SK-N-SH (cell line): ENCODE results near the gene NLRC5. TPM values are rescaled to one million over a fixed set of nuclear protein-coding genes. Genes with fewer than 3 reads are reported as not detected.

Source experiments
- CTCF ChIA-PET: fragments of 300-600, 350-600 bp; formaldehyde crosslinking; extraction: SDS; loops from one replicate; lab custom pipeline; 2021; lab: Yijun Ruan, JAX
- POLR2A ChIA-PET: fragments of 350-600 bp; sonication (Branson Sonifier 250); formaldehyde crosslinking; extraction: SDS; loops from one replicate; lab custom pipeline; 2020; ENCODE audit warnings: antibody characterized with exemption, inconsistent platforms; lab: Yijun Ruan, JAX
- DNase-seq: peaks from one replicate; pipeline ENCODE4 v3.0.0; 2012
- H2AFZ ChIP-seq: fragments of 200-600 bp; sonication (generic); 2 replicates; pipeline ENCODE4 v1.8.1; 2016; ENCODE audit warnings: antibody characterized with exemption, mild to moderate bottlenecking, low read depth
- H3F3A ChIP-seq: fragments of 200-600 bp; sonication (generic); replicated peaks from 2 replicates; pipeline ENCODE3; 2016; ENCODE audit warnings: antibody characterized with exemption, mild to moderate bottlenecking; ENCODE audit not compliant: insufficient read depth
- H3K27ac ChIP-seq, 2 experiments: fragments of 200-500 bp in 1 of 2; fragments of 200-600 bp in 1 of 2; sonication (Bioruptor generic) in 1 of 2; sonication (generic), shearing (Covaris generic) in 1 of 2; 2 replicates each; pipeline versions ENCODE4 v1.5.1 to v1.6.1; 2014 to 2016; ENCODE audit warnings: low read depth in 2 of 2, inconsistent platforms in 1 of 2, low read length in 1 of 2, mild to moderate bottlenecking in 1 of 2, mixed read lengths in 1 of 2
- H3K27me3 ChIP-seq: fragments of 200-600 bp; sonication (generic), shearing (Covaris generic); 2 replicates; pipeline ENCODE4 v1.6.1; 2016; ENCODE audit warnings: mixed run types; ENCODE audit not compliant: insufficient read depth
- H3K36me3 ChIP-seq, 2 experiments: fragments of 200-500 bp in 1 of 2; fragments of 200-600 bp in 1 of 2; sonication (Bioruptor generic) in 1 of 2; sonication (generic) in 1 of 2; replicated peaks in 1 of 2; 2 replicates each; pipeline versions ENCODE3 to v1.5.1; 2014 to 2016; ENCODE audit warnings: low read length in 1 of 2, mild to moderate bottlenecking in 1 of 2; ENCODE audit not compliant: insufficient read depth in 2 of 2, control insufficient read depth in 1 of 2
- H3K4me1 ChIP-seq, 2 experiments: fragments of 200-500 bp in 1 of 2; fragments of 200-600 bp in 1 of 2; sonication (Bioruptor generic) in 1 of 2; sonication (generic), shearing (Covaris generic) in 1 of 2; 2 replicates each; pipeline versions ENCODE4 v1.5.1 to v1.6.1; 2014 to 2016; ENCODE audit warnings: low read depth in 1 of 2, low read length in 1 of 2, mixed run types in 1 of 2; ENCODE audit not compliant: insufficient read depth in 2 of 2, control insufficient read depth in 1 of 2
- H3K4me2 ChIP-seq: fragments of 200-600 bp; sonication (generic), shearing (Covaris generic); 2 replicates; pipeline ENCODE4 v1.6.1; 2017; ENCODE audit warnings: mixed run types
- H3K4me3 ChIP-seq, 2 experiments: fragments of 200-500 bp in 1 of 2; fragments of 200-600 bp in 1 of 2; sonication (Bioruptor generic) in 1 of 2; sonication (generic), shearing (Covaris generic) in 1 of 2; 2 replicates each; pipeline versions ENCODE4 v1.5.1 to v1.8.1; 2014 to 2016; ENCODE audit warnings: low read depth in 2 of 2, inconsistent platforms in 1 of 2, low read length in 1 of 2, mild to moderate bottlenecking in 1 of 2, mixed read lengths in 1 of 2, moderate library complexity in 1 of 2
- H3K79me2 ChIP-seq: fragments of 200-600 bp; sonication (generic); 2 replicates; pipeline ENCODE4 v1.8.1; 2017; ENCODE audit warnings: mild to moderate bottlenecking; ENCODE audit not compliant: insufficient read depth
- H3K9ac ChIP-seq: fragments of 200-600 bp; sonication (generic); 2 replicates; pipeline ENCODE4 v1.6.1; 2017; ENCODE audit warnings: mixed run types
- H3K9me2 ChIP-seq: fragments of 200-600 bp; sonication (generic); 2 replicates; pipeline ENCODE4 v1.6.1; 2017; ENCODE audit warnings: mixed run types
- H3K9me3 ChIP-seq: fragments of 200-600 bp; sonication (generic); 2 replicates; pipeline ENCODE4 v1.6.1; 2017; ENCODE audit warnings: mixed run types, mild to moderate bottlenecking, moderate library complexity
- H4K20me1 ChIP-seq: fragments of 200-600 bp; sonication (generic); 2 replicates; pipeline ENCODE4 v1.6.1; 2017; ENCODE audit warnings: mild to moderate bottlenecking, mixed run types; ENCODE audit not compliant: insufficient read depth
- EP300 ChIP-seq, 2 experiments: IDR thresholded peaks; 2 replicates each; pipeline versions ENCODE4 v1.4.0 to v1.6.1; 2012; ENCODE audit warnings: borderline replicate concordance in 1 of 2, low read depth in 1 of 2, low read length in 1 of 2
- FOSL2 ChIP-seq: IDR thresholded peaks from 2 replicates; pipeline ENCODE4 v1.4.0; 2012; ENCODE audit warnings: low read depth, mild to moderate bottlenecking, moderate library complexity, borderline replicate concordance
- GATA2 ChIP-seq: sonication (generic); formaldehyde crosslinking; IDR thresholded peaks from 2 replicates; pipeline ENCODE4 v1.5.0; 2020; ENCODE audit warnings: mild to moderate bottlenecking, missing genetic modification reagents
- JUND ChIP-seq: IDR thresholded peaks from 2 replicates; pipeline ENCODE4 v1.4.0; 2012
- MAX ChIP-seq: IDR thresholded peaks from 2 replicates; pipeline ENCODE4 v1.4.0; 2012; ENCODE audit warnings: low read depth
- NFIC ChIP-seq: IDR thresholded peaks from 2 replicates; pipeline ENCODE4 v1.4.0; 2012; ENCODE audit warnings: borderline replicate concordance
- POLR2AphosphoS5 ChIP-seq: IDR thresholded peaks from 2 replicates; pipeline ENCODE4 v1.6.1; 2012; ENCODE audit warnings: low read depth, low read length
- RFX5 ChIP-seq: IDR thresholded peaks from 2 replicates; pipeline ENCODE4 v1.6.1; 2012; ENCODE audit warnings: mild to moderate bottlenecking, improper control_type of control experiment, low read length
- RXRA ChIP-seq: IDR thresholded peaks from 2 replicates; pipeline ENCODE4 v1.4.0; 2012; ENCODE audit warnings: low read depth, mild to moderate bottlenecking, borderline replicate concordance
- ZBTB33 ChIP-seq: IDR thresholded peaks from 2 replicates; pipeline ENCODE4 v1.4.0; 2012; ENCODE audit warnings: low read depth, borderline replicate concordance
- WGBS: methylation state at CpG from one replicate; pipeline ENCODE4 v1.1.6; 2017; ENCODE audit warnings: low lambda C conversion rate; 5-methylcytosine and 5-hydroxymethylcytosine counted together
- polyA plus RNA-seq, 3 experiments: library from polyadenylated mRNA; depleted of rRNA; stranded (reverse); fragments of >200 nt; gene quantifications; 2 replicates each; pipeline ENCODE4 v1.2.3, GENCODE V29; 2012
- TF ChIP-seq, protein P1 (sequence below): fragments of 200-600 bp; sonication (generic); IDR thresholded peaks from 2 replicates; pipeline ENCODE4 v1.6.1; 2017; ENCODE audit warnings: antibody characterized with exemption, mild to moderate bottlenecking, moderate library complexity

Gene NLRC5
- polyA plus RNA-seq, 1 of the 3 experiments (the other 2 are of a cell fraction): 6.5 TPM

DNA sequence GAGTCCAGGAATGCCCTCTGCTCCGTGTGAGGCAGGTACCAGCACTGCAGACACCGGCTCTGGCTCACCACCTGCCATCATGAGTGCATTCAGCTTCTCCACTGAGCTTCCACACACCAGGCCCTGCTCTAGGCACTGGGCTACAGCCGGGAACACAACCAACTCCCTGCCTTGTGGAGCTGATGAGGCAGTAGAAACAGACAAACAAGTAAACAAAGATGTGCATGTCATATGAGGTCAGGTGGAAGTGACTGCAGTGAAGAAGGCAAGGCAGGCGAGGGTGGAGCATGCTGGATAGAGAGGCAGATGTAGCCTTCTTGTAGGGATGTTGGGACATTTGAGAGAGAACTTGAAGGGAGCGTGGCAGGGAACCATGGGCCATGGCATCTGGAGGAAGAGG is 5.0 kb downstream of the NLRC5 start:
- H3K36me3 ChIP-seq: no peaks in the 10 kb centered on the region
- H3K9ac ChIP-seq: no peak overlapping the region
- H3F3A ChIP-seq: peaks cover 4% of the 10 kb centered on the region
- H3K9me3 ChIP-seq: no peaks in the 10 kb centered on the region
- no peak overlapping the region for H2AFZ ChIP-seq
- H3K4me2 ChIP-seq: no peak overlapping the region
- ChIA-PET POLR2A (no interaction called here), CTCF (interaction anchor here (1.3 to 1.7 kb wide), 2 partner anchors 29 to 31 kb away, joined by 4 to 5 read pairs; no protein-coding TSS in a partner anchor)
- H3K4me1 ChIP-seq: peaks cover 9% of the 10 kb centered on the region in 2 experiments; a peak in 2 of 4 replicates
- WGBS: 74% methylated on average over 4 of the region's 5 CpGs
- DNase-seq: no peak
- TF ChIP-seq GATA2 (CRISPR knock-in tag) (no peak), FOSL2 (no peak), RXRA (no peak)
- no peak overlapping the region for H3K27ac ChIP-seq
- H3K4me3 ChIP-seq: no peak overlapping the region
- H3K79me2 ChIP-seq: no peaks in the 10 kb centered on the region
- H4K20me1 ChIP-seq: no peaks in the 10 kb centered on the region
- no peaks in the 10 kb centered on the region for H3K27me3 ChIP-seq
- no peaks in the 10 kb centered on the region for H3K9me2 ChIP-seq

DNA sequence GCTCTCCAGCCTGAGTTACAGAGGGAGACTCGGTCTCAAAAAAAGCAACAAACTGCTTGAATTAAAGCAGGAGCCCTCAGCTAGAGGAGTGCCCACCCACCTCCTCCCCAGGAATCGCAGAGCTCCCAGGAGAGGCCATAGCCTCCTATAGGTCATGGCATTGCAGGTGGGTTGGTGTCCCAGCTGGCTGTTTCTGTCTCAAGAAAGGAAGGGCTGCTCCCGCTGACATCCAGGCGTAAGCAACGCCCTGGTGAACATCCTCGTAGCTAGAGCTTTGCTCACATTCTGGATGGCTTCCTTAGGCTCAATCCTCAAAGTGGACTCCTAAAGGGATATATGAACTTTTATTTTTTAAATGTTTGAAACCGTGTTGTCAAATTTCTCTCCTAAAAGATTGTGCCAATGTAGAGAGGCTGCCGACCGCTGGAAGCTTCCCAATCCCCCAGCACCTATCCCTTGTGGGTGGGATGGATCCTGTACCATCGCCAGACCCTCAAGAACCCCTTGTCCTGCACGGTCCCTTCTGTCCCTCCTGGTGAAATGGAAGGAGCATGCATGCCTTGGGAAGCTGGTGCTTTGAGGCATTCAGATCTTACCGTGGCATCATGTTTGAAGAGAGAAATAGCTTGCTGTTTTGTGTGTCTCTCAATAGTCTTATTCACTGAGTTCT is 5.9 kb downstream of the NLRC5 start:
- H3K36me3 ChIP-seq: no peaks in the 10 kb centered on the region
- no peaks in the 10 kb centered on the region for H3K9me3 ChIP-seq
- TF ChIP-seq, protein P1, sequence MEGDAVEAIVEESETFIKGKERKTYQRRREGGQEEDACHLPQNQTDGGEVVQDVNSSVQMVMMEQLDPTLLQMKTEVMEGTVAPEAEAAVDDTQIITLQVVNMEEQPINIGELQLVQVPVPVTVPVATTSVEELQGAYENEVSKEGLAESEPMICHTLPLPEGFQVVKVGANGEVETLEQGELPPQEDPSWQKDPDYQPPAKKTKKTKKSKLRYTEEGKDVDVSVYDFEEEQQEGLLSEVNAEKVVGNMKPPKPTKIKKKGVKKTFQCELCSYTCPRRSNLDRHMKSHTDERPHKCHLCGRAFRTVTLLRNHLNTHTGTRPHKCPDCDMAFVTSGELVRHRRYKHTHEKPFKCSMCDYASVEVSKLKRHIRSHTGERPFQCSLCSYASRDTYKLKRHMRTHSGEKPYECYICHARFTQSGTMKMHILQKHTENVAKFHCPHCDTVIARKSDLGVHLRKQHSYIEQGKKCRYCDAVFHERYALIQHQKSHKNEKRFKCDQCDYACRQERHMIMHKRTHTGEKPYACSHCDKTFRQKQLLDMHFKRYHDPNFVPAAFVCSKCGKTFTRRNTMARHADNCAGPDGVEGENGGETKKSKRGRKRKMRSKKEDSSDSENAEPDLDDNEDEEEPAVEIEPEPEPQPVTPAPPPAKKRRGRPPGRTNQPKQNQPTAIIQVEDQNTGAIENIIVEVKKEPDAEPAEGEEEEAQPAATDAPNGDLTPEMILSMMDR: no peak
- no peak for TF ChIP-seq ZBTB33
- TF ChIP-seq GATA2 (CRISPR knock-in tag): no peak
- TF ChIP-seq JUND: no peak
- no peak for TF ChIP-seq EP300 (IDR thresholded peaks at IDR 0.05; ENCODE audit: borderline replicate concordance in 1 of 2, low read depth in 1 of 2, low read length in 1 of 2)
- no peak for TF ChIP-seq RFX5
- TF ChIP-seq POLR2AphosphoS5: no peak
- TF ChIP-seq MAX: no peak
- TF ChIP-seq NFIC: no peak
- H3F3A ChIP-seq: peaks cover 4% of the 10 kb centered on the region
- H3K4me2 ChIP-seq: no peak overlapping the region
- H3K9ac ChIP-seq: no peak overlapping the region
- no peaks in the 10 kb centered on the region for H4K20me1 ChIP-seq
- H3K27me3 ChIP-seq: no peaks in the 10 kb centered on the region
- H3K79me2 ChIP-seq: no peaks in the 10 kb centered on the region
- DNase-seq: no peak
- POLR2A ChIA-PET: no interaction called here
- no peak overlapping the region for H3K27ac ChIP-seq
- 80% methylated on average over 11 of the region's 12 CpGs for WGBS
- CTCF ChIA-PET: interaction anchor here (1.0 to 1.7 kb wide), 3 partner anchors 30 to 33 kb away, joined by 3 to 5 read pairs (median 4); partner anchors contain the start of gene CETP
- peaks cover 2 to 9% of the 10 kb centered on the region in 2 experiments; a peak in 3 of 4 replicates for H3K4me1 ChIP-seq
- no peak overlapping the region for H3K4me3 ChIP-seq
- no peak overlapping the region for H2AFZ ChIP-seq
- H3K9me2 ChIP-seq: no peaks in the 10 kb centered on the region
